Right lobe of liver (tissue), 4 donors: ENCODE measurements around the gene CAMTA1.

ENCODE experiments used
- POLR2A ChIP-seq: fragments of 450-650 bp; IDR thresholded peaks from one replicate; pipeline ENCODE4 v1.6.1; 2017; ENCODE audit warnings: antibody characterized with exemption, mild to moderate bottlenecking
- TF ChIP-seq, protein P1 (sequence below), 4 donors: fragments of 200-600 bp in 3 of 4; fragments of 450-650 bp in 1 of 4; IDR thresholded peaks; one replicate each; pipeline versions ENCODE4 v1.5.1 to v1.8.0; 2016 to 2022; ENCODE audit warnings: antibody characterized with exemption in 4 of 4, mild to moderate bottlenecking in 2 of 4
- donor health status: DM: no; HTN: no; CAD: no.
- donor health status: DM: no; HTN: no; CAD: no.
- donor health status: DM: no; HTN: yes; CAD: no.

DNA sequence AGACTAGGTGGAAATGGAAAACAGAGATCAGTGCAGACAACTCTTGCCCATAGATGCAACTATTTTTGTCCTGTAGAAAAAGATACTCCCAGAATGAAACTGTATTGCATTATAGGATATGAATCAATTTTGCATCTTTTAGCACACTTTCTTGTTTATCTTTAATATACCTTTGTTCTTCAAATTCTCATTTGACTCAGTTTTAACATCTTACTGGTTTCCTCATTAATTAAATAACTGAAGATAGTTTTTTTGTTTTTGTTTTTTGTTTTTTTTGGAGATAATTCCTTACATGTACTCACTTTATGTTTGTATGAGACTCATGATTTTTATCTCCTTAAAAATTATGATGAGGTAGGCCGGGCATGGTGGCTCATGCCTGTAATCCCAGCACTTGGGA lies 10.9 kb upstream of the CAMTA1 start:
- TF ChIP-seq, protein P1, sequence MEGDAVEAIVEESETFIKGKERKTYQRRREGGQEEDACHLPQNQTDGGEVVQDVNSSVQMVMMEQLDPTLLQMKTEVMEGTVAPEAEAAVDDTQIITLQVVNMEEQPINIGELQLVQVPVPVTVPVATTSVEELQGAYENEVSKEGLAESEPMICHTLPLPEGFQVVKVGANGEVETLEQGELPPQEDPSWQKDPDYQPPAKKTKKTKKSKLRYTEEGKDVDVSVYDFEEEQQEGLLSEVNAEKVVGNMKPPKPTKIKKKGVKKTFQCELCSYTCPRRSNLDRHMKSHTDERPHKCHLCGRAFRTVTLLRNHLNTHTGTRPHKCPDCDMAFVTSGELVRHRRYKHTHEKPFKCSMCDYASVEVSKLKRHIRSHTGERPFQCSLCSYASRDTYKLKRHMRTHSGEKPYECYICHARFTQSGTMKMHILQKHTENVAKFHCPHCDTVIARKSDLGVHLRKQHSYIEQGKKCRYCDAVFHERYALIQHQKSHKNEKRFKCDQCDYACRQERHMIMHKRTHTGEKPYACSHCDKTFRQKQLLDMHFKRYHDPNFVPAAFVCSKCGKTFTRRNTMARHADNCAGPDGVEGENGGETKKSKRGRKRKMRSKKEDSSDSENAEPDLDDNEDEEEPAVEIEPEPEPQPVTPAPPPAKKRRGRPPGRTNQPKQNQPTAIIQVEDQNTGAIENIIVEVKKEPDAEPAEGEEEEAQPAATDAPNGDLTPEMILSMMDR (IDR thresholded peaks at IDR 0.05) = no peak
- no peak for TF ChIP-seq POLR2A
